Measurements from ENCODE around the gene TWF2. TPM values are rescaled to one million over a fixed set of nuclear protein-coding genes. Genes with fewer than 3 reads are reported as not detected.

The TWF2 gene
- total RNA-seq, 1 experiment from 2014 or later = 44.8 TPM

- Histone ChIP-seq H3K9ac (ENCODE audit: extremely low read depth, insufficient read length, low read length) (no peak overlapping the region), H3K4ac (ENCODE audit: low read depth, low read length) (no peak overlapping the region), H4K91ac (ENCODE audit: insufficient read length, low read depth, low read length) (no peak overlapping the region), H3K23me2 (ENCODE audit: insufficient read length, low read depth, low read length, poor library complexity, severe bottlenecking) (no peaks in the 10 kb centered on the region), H3K4me1 (ENCODE audit: insufficient read depth, low read length) (no peaks in the 10 kb centered on the region), H2BK12ac (ENCODE audit: insufficient read length, low read depth, low read length) (no peak overlapping the region), H3K4me2 (ENCODE audit: insufficient read depth, insufficient read length, low read length) (no peak overlapping the region), H3K9me3 (ENCODE audit: control insufficient read depth, low read depth, low read length) (no peaks in the 10 kb centered on the region), H2BK120ac (ENCODE audit: low read depth, low read length, poor library complexity, severe bottlenecking) (no peak overlapping the region), H3K27me3 (ENCODE audit: insufficient read depth, low read length) (no peaks in the 10 kb centered on the region), H2AFZ (ENCODE audit: low read length) (no peak overlapping the region), H3T11ph (ENCODE audit: low read length) (no peak overlapping the region), H3K18ac (ENCODE audit: insufficient read length, low read depth, low read length) (no peak overlapping the region), H3K23ac (ENCODE audit: insufficient read length, low read depth, low read length) (no peak overlapping the region), H4K8ac (replicated peaks; ENCODE audit: insufficient read length, low read depth, low read length) (no peak overlapping the region), H2AK5ac (ENCODE audit: insufficient read length, low read length) (no peak overlapping the region), H4K20me1 (ENCODE audit: control insufficient read depth, insufficient read depth, insufficient read length) (no peaks in the 10 kb centered on the region), H3K56ac (ENCODE audit: insufficient read length, low read depth, low read length) (no peak overlapping the region), H2BK20ac (ENCODE audit: low read depth, low read length, poor library complexity, severe bottlenecking) (no peak overlapping the region), H2BK15ac (ENCODE audit: low read depth, low read length) (no peak overlapping the region), H3K79me1 (ENCODE audit: insufficient read depth, low read depth, low read length, poor library complexity, severe bottlenecking) (no peaks in the 10 kb centered on the region), H4K5ac (ENCODE audit: insufficient read length, low read depth, low read length) (no peak overlapping the region), H3K27ac (ENCODE audit: insufficient read length, low read depth, low read length) (no peak overlapping the region), H2BK5ac (ENCODE audit: insufficient read length, low read length) (no peak overlapping the region), H3K14ac (ENCODE audit: insufficient read depth, low read length) (no peak overlapping the region), H3K79me2 (ENCODE audit: insufficient read depth, low read length) (no peaks in the 10 kb centered on the region)
- Mint-ChIP-seq H3K36me3 (ENCODE audit: insufficient read depth in 1 of 3, low read depth in 3 of 3) (peaks cover 47 to 97% (median 95%) of the 10 kb centered on the region in 3 experiments; a peak in 6 of 7 replicates), H3K4me3 (no peak overlapping the region), H3K9me3 (no peaks in the 10 kb centered on the region), H3K4me1 (no peaks in the 10 kb centered on the region), H3K27ac (no peak overlapping the region), H3K27me3 (ENCODE audit: low read depth) (no peaks in the 10 kb centered on the region)
- no peak for TF ChIP-seq CTCF (conservative IDR thresholded peaks at IDR 0.05)
- DNase-seq = no peak
- no CpG with 5 or more reads among the region's 6 CpGs for WGBS (ENCODE audit: extremely low coverage, insufficient read length, low lambda C conversion rate)
Observed at GRCh38 chr3:52210550-52211046, 28.4 kb downstream of the TWF2 start.
